Transverse colon (tissue), 4 donors: ENCODE data around the gene PIR. TPM values are rescaled to one million over a fixed set of nuclear protein-coding genes. Genes with fewer than 3 reads are reported as not detected.

Experiments used
- DNase-seq: peaks from one replicate; pipeline ENCODE4 v3.0.0-alpha.2; 2019
- H3K27ac ChIP-seq, 4 donors: fragments of 200-600 bp; sonication (generic); 2 replicates each; pipeline ENCODE4 v1.5.1; 2016 to 2018; ENCODE audit warnings: inconsistent platforms in 4 of 4
- H3K27me3 ChIP-seq: fragments of 200-600 bp; sonication (generic); 2 replicates; pipeline ENCODE4 v1.5.1; 2017; ENCODE audit warnings: inconsistent platforms
- H3K36me3 ChIP-seq, 4 donors: fragments of 200-600 bp; sonication (generic); 2 replicates each; pipeline ENCODE4 v1.5.1; 2017 to 2019; ENCODE audit warnings: inconsistent platforms in 4 of 4
- H3K4me1 ChIP-seq, 4 donors: fragments of 200-600 bp; sonication (generic); 2 replicates each; pipeline ENCODE4 v1.5.1; 2017 to 2020; ENCODE audit warnings: inconsistent platforms in 4 of 4
- H3K4me3 ChIP-seq, 4 donors: fragments of 200-600 bp; sonication (generic); 1 replicate in 1 of 4; 2 replicates in 3 of 4; pipeline versions ENCODE4 v1.5.1 to v1.6.1; 2017 to 2019; ENCODE audit warnings: inconsistent platforms in 4 of 4
- H3K9me3 ChIP-seq, 2 donors: fragments of 200-600 bp; sonication (generic); 2 replicates each; pipeline ENCODE4 v1.5.1; 2017 to 2019; ENCODE audit warnings: inconsistent platforms in 2 of 2
- CTCF ChIP-seq, 5 experiments: fragments of 200-600 bp in 3 of 5; fragments of 450-650 bp in 2 of 5; sonication (generic) in 3 of 5; IDR thresholded peaks; 1 replicate in 2 of 5; 2 replicates in 3 of 5; pipeline ENCODE4 v1.5.1; 2016 to 2017; ENCODE audit warnings: antibody characterized with exemption in 5 of 5, inconsistent platforms in 3 of 5, mild to moderate bottlenecking in 2 of 5, moderate library complexity in 1 of 5
- EP300 ChIP-seq: sonication (generic); formaldehyde crosslinking; IDR thresholded peaks from one replicate; pipeline ENCODE4 v1.6.1; 2017; ENCODE audit warnings: antibody characterized with exemption, low read depth
- POLR2A ChIP-seq: fragments of 450-650 bp; IDR thresholded peaks from one replicate; pipeline ENCODE4 v1.6.1; 2016; ENCODE audit warnings: antibody characterized with exemption, mild to moderate bottlenecking, moderate library complexity
- POLR2AphosphoS5 ChIP-seq, 3 donors: sonication (generic); formaldehyde crosslinking; IDR thresholded peaks; one replicate each; pipeline ENCODE4 v1.6.1; 2016; ENCODE audit warnings: antibody characterized with exemption in 3 of 3
- WGBS, 2 donors: methylation state at CpG; one replicate each; pipeline ENCODE4 v1.1.5; 2018; ENCODE audit warnings: low coverage in 1 of 2; 5-methylcytosine and 5-hydroxymethylcytosine counted together
- in situ Hi-C, 4 donors: fragments of 200-750 bp; cut with MboI; loops; one replicate each; pipeline versions ENCODE4 v1.15.0 to v1.15.1; 2017; ENCODE audit warnings: low sequenced_read_pairs in 3 of 4, low pct_ligation_motif_present in 1 of 4, low pct_unique_long_range_greater_than_20kb in 1 of 4
- intact Hi-C: fragments of 100-400 bp; cut with DNase I; formaldehyde crosslinking; loops from one replicate; pipeline ENCODE4 v1.15.1; 2023; ENCODE audit warnings: low total_unique reads
- total RNA-seq, 4 donors: library from RNA; depleted of rRNA; stranded (reverse); fragments of >200 nt; gene quantifications; one replicate each; pipeline ENCODE4 v1.1.0, GENCODE V29; 2016

Gene PIR
- total RNA-seq, 4 donors from 2014 or later, result 10.0 to 85.8 (median 11.6) TPM; not detected in 1

- WGBS, 2 donors, result 80 to 86% methylated on average over 1 of the region's 1 CpG
- H3K27ac ChIP-seq, result no peak overlapping the region
- no peaks in the 10 kb centered on the region for H3K36me3 ChIP-seq
- no peak for DNase-seq
- TF ChIP-seq CTCF (IDR thresholded peaks at IDR 0.05) (no peak), POLR2AphosphoS5 (IDR thresholded peaks at IDR 0.05) (no peak), POLR2A (no peak), EP300 (no peak)
- H3K4me3 ChIP-seq, result no peak overlapping the region
- H3K4me1 ChIP-seq, result no peaks in the 10 kb centered on the region
- no peaks in the 10 kb centered on the region for H3K27me3 ChIP-seq
- no peaks in the 10 kb centered on the region for H3K9me3 ChIP-seq
- in situ Hi-C loops, result no loop called here
- intact Hi-C loops, result no loop called here
Observed at GRCh38 chrX:15376956-15377355, 116.2 kb downstream of the PIR start.

- H3K27me3 ChIP-seq, result no peaks in the 10 kb centered on the region
- no peaks in the 10 kb centered on the region for H3K9me3 ChIP-seq
- no peak for DNase-seq
- no peak overlapping the region for H3K4me3 ChIP-seq
- intact Hi-C loops, result no loop called here
- H3K36me3 ChIP-seq, result no peaks in the 10 kb centered on the region
- H3K27ac ChIP-seq, result no peak overlapping the region
- H3K4me1 ChIP-seq, result no peaks in the 10 kb centered on the region
- in situ Hi-C loops, result no loop called here
- TF ChIP-seq POLR2A, result no peak
- TF ChIP-seq CTCF (IDR thresholded peaks at IDR 0.05), result no peak
- TF ChIP-seq EP300, result no peak
- TF ChIP-seq POLR2AphosphoS5 (IDR thresholded peaks at IDR 0.05), result no peak
- 69% methylated on average over 3 of the region's 3 CpGs; no CpG with 5 or more reads in 1 of the 2 donors for WGBS, 2 donors
Observed at GRCh38 chrX:15373976-15374375, 119.2 kb downstream of the PIR start.

GRCh38 chrX:15366506-15367352 is 126.4 kb downstream of the PIR start:
- Histone ChIP-seq H3K36me3 (no peaks in the 10 kb centered on the region), H3K27me3 (no peaks in the 10 kb centered on the region), H3K4me3 (no peak overlapping the region), H3K9me3 (no peaks in the 10 kb centered on the region), H3K4me1 (no peaks in the 10 kb centered on the region), H3K27ac (no peak overlapping the region)
- no peak for DNase-seq
- 67 to 94% methylated on average over 3 to 9 of the region's 9 CpGs for WGBS, 2 donors
- TF ChIP-seq POLR2AphosphoS5 (IDR thresholded peaks at IDR 0.05) (no peak), EP300 (no peak), POLR2A (no peak), CTCF (IDR thresholded peaks at IDR 0.05) (no peak)
- in situ Hi-C loops, result no loop called here
- intact Hi-C loops, result no loop called here

- intact Hi-C loops, result no loop called here
- Histone ChIP-seq H3K4me1 (no peaks in the 10 kb centered on the region), H3K27me3 (no peaks in the 10 kb centered on the region), H3K27ac (no peak overlapping the region), H3K4me3 (no peak overlapping the region), H3K9me3 (no peaks in the 10 kb centered on the region), H3K36me3 (no peaks in the 10 kb centered on the region)
- in situ Hi-C loops, result no loop called here
- TF ChIP-seq POLR2AphosphoS5 (IDR thresholded peaks at IDR 0.05), result no peak
- TF ChIP-seq POLR2A, result no peak
- TF ChIP-seq CTCF (IDR thresholded peaks at IDR 0.05), result no peak
- no peak for TF ChIP-seq EP300
- no peak for DNase-seq
- WGBS, 2 donors, result 47% methylated on average over 2 of the region's 2 CpGs; no CpG with 5 or more reads in 1 of the 2 donors
Observed at GRCh38 chrX:15359701-15360100, 133.4 kb downstream of the PIR start.
